Gastroesophageal sphincter (tissue), 4 donors: ENCODE measurements around the gene PFKM. TPM values are rescaled to one million over a fixed set of nuclear protein-coding genes. Genes with fewer than 3 reads are reported as not detected.

Source experiments
- ATAC-seq: fragments of 150-250 bp; one replicate; pipeline ENCODE4 v1.9.1; 2016; ENCODE audit warnings: mild to moderate bottlenecking, moderate library complexity
- H3K27ac ChIP-seq, 4 donors: fragments of 200-600 bp; sonication (generic) in 3 of 4; 1 replicate in 3 of 4; 2 replicates in 1 of 4; pipeline ENCODE4 v1.5.1; 2016 to 2019
- H3K27me3 ChIP-seq: fragments of 200-600 bp; sonication (generic); one replicate; pipeline ENCODE4 v1.5.1; 2019
- H3K36me3 ChIP-seq, 2 donors: fragments of 200-600 bp; sonication (generic); one replicate each; pipeline ENCODE4 v1.5.1; 2019; ENCODE audit warnings: control low read depth in 1 of 2
- H3K4me1 ChIP-seq, 3 donors: fragments of 200-600 bp; sonication (generic); 1 replicate in 2 of 3; 2 replicates in 1 of 3; pipeline ENCODE4 v1.5.1; 2016 to 2019; ENCODE audit warnings: control low read depth in 2 of 3
- H3K4me3 ChIP-seq, 2 donors: fragments of 200-600 bp; sonication (generic); one replicate each; pipeline ENCODE4 v1.5.1; 2019; ENCODE audit warnings: mild to moderate bottlenecking in 1 of 2, moderate library complexity in 1 of 2
- H3K9me3 ChIP-seq, 3 donors: fragments of 200-600 bp; sonication (generic); one replicate each; pipeline ENCODE4 v1.5.1; 2017 to 2019; ENCODE audit warnings: control low read depth in 2 of 3
- CTCF ChIP-seq, 4 experiments: fragments of 200-600 bp in 2 of 4; fragments of 450-650 bp in 2 of 4; sonication (generic) in 1 of 4; IDR thresholded peaks; one replicate each; pipeline ENCODE4 v1.5.1; 2017 to 2019; ENCODE audit warnings: antibody characterized with exemption in 4 of 4, mild to moderate bottlenecking in 2 of 4, moderate library complexity in 2 of 4
- EP300 ChIP-seq: sonication (generic); formaldehyde crosslinking; IDR thresholded peaks from one replicate; pipeline ENCODE4 v1.6.1; 2017; ENCODE audit warnings: antibody characterized with exemption, mild to moderate bottlenecking
- POLR2A ChIP-seq, 2 donors: fragments of 450-650 bp; IDR thresholded peaks; one replicate each; pipeline ENCODE4 v1.6.1; 2017; ENCODE audit warnings: antibody characterized with exemption in 2 of 2, mild to moderate bottlenecking in 2 of 2, moderate library complexity in 1 of 2
- POLR2AphosphoS5 ChIP-seq: sonication (generic); formaldehyde crosslinking; IDR thresholded peaks from one replicate; pipeline ENCODE4 v1.6.1; 2017; ENCODE audit warnings: antibody characterized with exemption
- WGBS, 2 donors: methylation state at CpG; one replicate each; pipeline ENCODE4 v1.1.5; 2018; ENCODE audit warnings: low coverage in 1 of 2; 5-methylcytosine and 5-hydroxymethylcytosine counted together
- total RNA-seq, 4 donors: library from RNA; depleted of rRNA; stranded (reverse); fragments of >200 nt; gene quantifications; one replicate each; pipeline ENCODE4 v1.1.0, GENCODE V29; 2016

The PFKM gene
- total RNA-seq: 100 to 1,000 TPM in 1 of 4 donors, 10 to 100 TPM in 3; 64.5 to 105 (median 71.0) TPM

- H3K4me1 ChIP-seq: peaks cover 0 to 37% (median 0%) of the 10 kb centered on the region in 3 donors
- peaks cover 0 to 21% of the 10 kb centered on the region in 2 donors for H3K36me3 ChIP-seq
- H3K27ac ChIP-seq: peak within 1 kb of the TSS; percentile 69 to 86 (median 82)
- peak; percentile 99 for ATAC-seq
- 0 to 1% methylated on average over 18 to 20 of the region's 20 CpGs for WGBS, 2 donors
- H3K4me3 ChIP-seq: peak within 1 kb of the TSS; percentile 79 to 84
- TF ChIP-seq POLR2AphosphoS5: peak; percentile 58
- no peak for TF ChIP-seq POLR2A (IDR thresholded peaks at IDR 0.05)
- no peaks in the 10 kb centered on the region for H3K27me3 ChIP-seq
- H3K9me3 ChIP-seq: no peaks in the 10 kb centered on the region
Observed at GRCh38 chr12:48119078-48119833, at the start of gene PFKM. Gene PFKM, plus strand, starts transcription at chr12:48119364. Its CDS starts 3,411 bp downstream, at chr12:48122775.

- WGBS, 2 donors: 94% methylated on average over 1 of the region's 1 CpG; no CpG with 5 or more reads in 1 of the 2 donors
- ATAC-seq: no peak
- TF ChIP-seq POLR2AphosphoS5 (no peak), CTCF (IDR thresholded peaks at IDR 0.05) (no peak), POLR2A (IDR thresholded peaks at IDR 0.05) (no peak), EP300 (no peak)
- peaks cover 7 to 99% of the 10 kb centered on the region in 2 donors for H3K36me3 ChIP-seq
- H3K27me3 ChIP-seq: no peaks in the 10 kb centered on the region
- H3K4me3 ChIP-seq: no peak overlapping the region
- no peaks in the 10 kb centered on the region for H3K4me1 ChIP-seq
- H3K27ac ChIP-seq: no peak overlapping the region
- H3K9me3 ChIP-seq: no peaks in the 10 kb centered on the region
Observed at GRCh38 chr12:48070033-48070432, 49.1 kb upstream of the PFKM start.

- Histone ChIP-seq H3K4me1 (no peaks in the 10 kb centered on the region), H3K4me3 (no peak overlapping the region), H3K9me3 (no peaks in the 10 kb centered on the region), H3K27ac (no peak overlapping the region), H3K36me3 (peaks cover 7 to 94% of the 10 kb centered on the region in 2 donors), H3K27me3 (no peaks in the 10 kb centered on the region)
- no peak for ATAC-seq
- WGBS, 2 donors: 83 to 100% methylated on average over 3 to 4 of the region's 4 CpGs
- TF ChIP-seq POLR2AphosphoS5 (no peak), CTCF (IDR thresholded peaks at IDR 0.05) (no peak), POLR2A (IDR thresholded peaks at IDR 0.05) (no peak)
Observed at GRCh38 chr12:48070731-48071130, 48.4 kb upstream of the PFKM start.

- Histone ChIP-seq H3K27me3 (no peaks in the 10 kb centered on the region), H3K4me1 (no peaks in the 10 kb centered on the region), H3K9me3 (no peaks in the 10 kb centered on the region), H3K27ac (no peak overlapping the region), H3K36me3 (peaks cover 7 to 85% of the 10 kb centered on the region in 2 donors), H3K4me3 (no peak overlapping the region)
- no peak for ATAC-seq
- no peak for TF ChIP-seq POLR2AphosphoS5
- TF ChIP-seq EP300: no peak
- 88 to 100% methylated on average over 2 of the region's 2 CpGs for WGBS, 2 donors
Observed at GRCh38 chr12:48071808-48072207, 47.4 kb upstream of the PFKM start.

GRCh38 chr12:48072266-48072665, 46.9 kb upstream of the PFKM start:
- Histone ChIP-seq H3K4me1 (no peaks in the 10 kb centered on the region), H3K9me3 (no peaks in the 10 kb centered on the region), H3K36me3 (peaks cover 7 to 84% of the 10 kb centered on the region in 2 donors), H3K27me3 (no peaks in the 10 kb centered on the region), H3K27ac (no peak overlapping the region), H3K4me3 (no peak overlapping the region)
- ATAC-seq: no peak
- TF ChIP-seq POLR2AphosphoS5: no peak
- no peak for TF ChIP-seq CTCF (IDR thresholded peaks at IDR 0.05)
- TF ChIP-seq EP300: no peak
- TF ChIP-seq POLR2A (IDR thresholded peaks at IDR 0.05): no peak
- WGBS, 2 donors: 100% methylated on average over 2 to 3 of the region's 3 CpGs

- ATAC-seq: no peak
- Histone ChIP-seq H3K27me3 (no peaks in the 10 kb centered on the region), H3K36me3 (peaks cover 7 to 80% of the 10 kb centered on the region in 2 donors), H3K4me3 (no peak overlapping the region), H3K4me1 (no peaks in the 10 kb centered on the region), H3K9me3 (no peaks in the 10 kb centered on the region), H3K27ac (no peak overlapping the region)
- TF ChIP-seq POLR2A (IDR thresholded peaks at IDR 0.05) (no peak), POLR2AphosphoS5 (no peak), EP300 (no peak), CTCF (IDR thresholded peaks at IDR 0.05) (no peak)
- 65% methylated on average over 1 of the region's 1 CpG; no CpG with 5 or more reads in 1 of the 2 donors for WGBS, 2 donors
Observed at GRCh38 chr12:48074266-48074665, 44.9 kb upstream of the PFKM start.
